ENCODE results near the gene CA10. TPM values are rescaled to one million over a fixed set of nuclear protein-coding genes. Genes with fewer than 3 reads are reported as not detected.

The CA10 gene
- total RNA-seq, 6 experiments from 2014 or later: not detected

DNA sequence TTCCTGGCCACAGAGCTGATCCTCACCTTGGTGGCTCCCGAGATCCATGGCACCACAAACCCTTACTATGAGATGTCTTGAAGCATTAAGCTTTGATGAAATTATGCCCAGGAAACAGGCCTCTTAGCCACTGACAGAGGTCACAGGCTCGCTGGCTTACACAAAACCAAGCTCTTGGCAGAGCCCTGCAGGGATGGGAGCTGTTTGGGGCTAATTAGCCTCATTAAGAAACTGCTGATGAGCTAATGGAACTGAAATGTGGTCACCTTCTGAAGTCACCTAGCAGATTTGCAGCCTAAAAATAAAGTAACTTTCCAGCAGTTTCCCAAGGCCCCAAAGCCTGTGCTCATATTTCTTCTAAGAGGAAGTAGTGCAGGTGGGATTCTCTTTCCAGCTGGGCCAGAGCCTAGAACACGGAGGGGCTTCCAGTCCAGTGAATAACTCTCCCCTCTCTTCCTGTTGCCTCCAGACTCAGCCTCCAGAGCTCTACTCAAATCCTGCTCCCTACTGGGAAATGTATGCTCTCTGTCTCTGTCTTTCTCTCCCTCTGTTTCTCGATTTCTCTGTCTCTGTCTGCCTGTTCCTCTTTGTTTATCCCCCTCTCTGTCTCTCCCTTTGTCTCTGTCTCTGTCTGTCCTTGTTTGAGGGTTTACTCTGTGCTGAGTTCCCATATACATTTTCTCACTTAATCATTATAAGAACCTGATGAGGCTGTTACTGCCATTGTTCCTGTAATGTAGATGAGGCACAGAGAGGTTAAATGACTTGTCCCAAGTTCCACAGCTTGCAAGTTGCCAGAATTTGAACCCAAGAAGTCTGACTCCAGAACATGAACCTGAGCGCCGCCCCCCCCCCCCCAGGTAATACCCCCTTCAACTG is 338.9 kb downstream of the CA10 start:
- intact Hi-C loops (cut with DNase I): no loop called here
- H3K4me3 ChIP-seq: no peak overlapping the region
- no peak for DNase-seq
- WGBS (ENCODE audit: insufficient coverage, low coverage, low lambda C conversion rate, missing lambda C conversion rate): 38% methylated on average over 3 of the region's 6 CpGs
- no peak for TF ChIP-seq POLR2A (IDR thresholded peaks at IDR 0.05)
- no peaks in the 10 kb centered on the region for H3K36me3 ChIP-seq
- H3K27ac ChIP-seq: no peak overlapping the region
- H3K27me3 ChIP-seq: no peaks in the 10 kb centered on the region
- no peak for ATAC-seq
- H3K9me3 ChIP-seq: no peaks in the 10 kb centered on the region
- H3K4me1 ChIP-seq: no peaks in the 10 kb centered on the region

DNA sequence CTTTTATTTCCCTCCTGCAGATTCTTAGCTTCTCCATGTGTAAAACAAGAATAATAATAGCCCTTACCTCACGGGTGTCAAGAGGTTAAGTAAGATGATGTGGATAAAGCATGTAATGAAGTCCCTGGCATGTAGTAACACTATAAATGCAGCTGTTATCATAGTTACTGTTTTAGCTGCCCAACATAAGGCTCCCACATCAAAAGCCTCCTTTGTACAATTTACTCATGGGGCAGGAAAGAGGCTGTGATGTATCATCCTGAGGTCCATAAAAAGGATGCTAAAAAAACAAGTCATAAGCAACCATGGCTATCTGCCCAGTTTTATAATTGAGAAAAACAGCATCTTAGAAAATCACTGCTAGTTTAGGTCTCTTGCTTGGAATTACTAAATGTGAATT is 339.7 kb downstream of the CA10 start:
- H3K27ac ChIP-seq: no peak overlapping the region
- no peaks in the 10 kb centered on the region for H3K9me3 ChIP-seq
- intact Hi-C loops (cut with DNase I): no loop called here
- H3K4me3 ChIP-seq: no peak overlapping the region
- H3K36me3 ChIP-seq: no peaks in the 10 kb centered on the region
- whole genome bisulfite sequencing (ENCODE audit: insufficient coverage, low coverage, low lambda C conversion rate, missing lambda C conversion rate): 63% methylated on average over 1 of the region's 1 CpG
- H3K27me3 ChIP-seq: no peaks in the 10 kb centered on the region
- no peaks in the 10 kb centered on the region for H3K4me1 ChIP-seq
- TF ChIP-seq POLR2A (IDR thresholded peaks at IDR 0.05): no peak
- no peak for ATAC-seq
- DNase-seq: no peak

DNA sequence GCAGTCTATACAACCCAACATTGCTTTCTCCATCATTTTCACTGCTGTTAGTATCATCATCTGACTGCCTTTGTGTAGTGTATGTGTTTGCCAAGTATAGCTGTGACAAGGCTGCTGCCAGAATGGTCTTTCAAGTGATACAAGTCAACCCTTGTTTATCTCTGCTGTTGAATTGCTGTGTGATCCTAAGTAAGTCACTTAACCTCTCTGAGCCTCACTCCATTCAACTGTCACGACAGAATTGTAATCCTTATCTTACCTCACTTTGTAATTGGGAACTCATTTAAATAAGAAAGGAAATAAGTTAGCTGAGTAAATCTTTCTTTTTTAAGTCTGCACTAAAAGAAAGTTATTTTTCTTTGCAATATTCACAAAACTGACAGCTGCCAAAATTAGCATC is 340.6 kb downstream of the CA10 start:
- no peaks in the 10 kb centered on the region for H3K4me1 ChIP-seq
- no peaks in the 10 kb centered on the region for H3K36me3 ChIP-seq
- ATAC-seq: no peak
- intact Hi-C loops (cut with DNase I): no loop called here
- DNase-seq: no peak
- no peaks in the 10 kb centered on the region for H3K27me3 ChIP-seq
- H3K9me3 ChIP-seq: no peaks in the 10 kb centered on the region
- 39% methylated on average over 1 of the region's 1 CpG for WGBS (ENCODE audit: insufficient coverage, low coverage, low lambda C conversion rate, missing lambda C conversion rate)
- no peak overlapping the region for H3K27ac ChIP-seq
- no peak for TF ChIP-seq POLR2A (IDR thresholded peaks at IDR 0.05)
- TF ChIP-seq, protein P1, sequence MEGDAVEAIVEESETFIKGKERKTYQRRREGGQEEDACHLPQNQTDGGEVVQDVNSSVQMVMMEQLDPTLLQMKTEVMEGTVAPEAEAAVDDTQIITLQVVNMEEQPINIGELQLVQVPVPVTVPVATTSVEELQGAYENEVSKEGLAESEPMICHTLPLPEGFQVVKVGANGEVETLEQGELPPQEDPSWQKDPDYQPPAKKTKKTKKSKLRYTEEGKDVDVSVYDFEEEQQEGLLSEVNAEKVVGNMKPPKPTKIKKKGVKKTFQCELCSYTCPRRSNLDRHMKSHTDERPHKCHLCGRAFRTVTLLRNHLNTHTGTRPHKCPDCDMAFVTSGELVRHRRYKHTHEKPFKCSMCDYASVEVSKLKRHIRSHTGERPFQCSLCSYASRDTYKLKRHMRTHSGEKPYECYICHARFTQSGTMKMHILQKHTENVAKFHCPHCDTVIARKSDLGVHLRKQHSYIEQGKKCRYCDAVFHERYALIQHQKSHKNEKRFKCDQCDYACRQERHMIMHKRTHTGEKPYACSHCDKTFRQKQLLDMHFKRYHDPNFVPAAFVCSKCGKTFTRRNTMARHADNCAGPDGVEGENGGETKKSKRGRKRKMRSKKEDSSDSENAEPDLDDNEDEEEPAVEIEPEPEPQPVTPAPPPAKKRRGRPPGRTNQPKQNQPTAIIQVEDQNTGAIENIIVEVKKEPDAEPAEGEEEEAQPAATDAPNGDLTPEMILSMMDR (IDR thresholded peaks at IDR 0.05): no peak
- H3K4me3 ChIP-seq: no peak overlapping the region

DNA sequence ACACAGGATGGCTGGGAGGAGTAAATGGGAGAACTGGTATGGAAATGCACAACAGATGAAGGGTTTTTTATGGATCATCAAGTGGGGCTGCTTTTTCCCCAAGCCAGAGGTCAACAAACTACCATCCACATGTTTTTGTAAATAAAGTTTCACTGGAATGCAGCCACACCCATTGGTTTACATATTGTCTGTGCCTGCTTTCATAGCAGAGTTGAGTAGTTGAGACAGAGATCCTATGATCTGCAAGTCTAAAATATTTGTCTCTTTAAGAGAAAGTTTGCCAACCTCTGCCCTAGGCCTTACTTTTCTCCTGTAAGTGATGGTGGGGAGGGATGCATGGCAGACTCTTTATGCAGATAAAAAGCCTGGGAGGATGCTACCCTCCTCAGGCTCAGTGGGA is 341.4 kb downstream of the CA10 start:
- no peak overlapping the region for H3K27ac ChIP-seq
- TF ChIP-seq, protein P1 (IDR thresholded peaks at IDR 0.05): no peak
- TF ChIP-seq POLR2A (IDR thresholded peaks at IDR 0.05): no peak
- no peak overlapping the region for H3K4me3 ChIP-seq
- H3K4me1 ChIP-seq: no peaks in the 10 kb centered on the region
- no peaks in the 10 kb centered on the region for H3K9me3 ChIP-seq
- intact Hi-C loops (cut with DNase I): no loop called here
- H3K36me3 ChIP-seq: no peaks in the 10 kb centered on the region
- DNase-seq (no peak), ATAC-seq (no peak)
- no peaks in the 10 kb centered on the region for H3K27me3 ChIP-seq

DNA sequence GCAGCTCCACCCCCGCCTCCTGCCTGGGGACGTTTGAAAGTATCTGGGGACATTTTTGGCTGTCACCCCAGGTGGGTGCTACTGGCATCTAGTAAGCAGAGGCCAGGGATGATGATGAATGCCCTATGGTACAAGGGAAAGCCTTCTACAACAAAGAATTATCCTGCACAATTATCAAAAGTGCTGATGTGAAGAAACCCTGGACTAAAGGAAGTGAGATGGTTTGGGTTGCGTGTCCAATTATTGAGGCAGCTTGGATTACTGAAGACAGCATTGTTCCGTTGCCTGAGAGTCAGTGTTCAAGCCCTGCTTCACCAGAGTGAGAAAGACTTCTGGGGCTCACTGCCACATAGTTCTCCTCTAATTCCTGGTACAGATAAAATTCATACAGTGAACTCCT is 343.4 kb downstream of the CA10 start:
- Histone ChIP-seq H3K27ac (no peak overlapping the region), H3K4me3 (no peak overlapping the region), H3K27me3 (no peaks in the 10 kb centered on the region), H3K4me1 (no peaks in the 10 kb centered on the region), H3K9me3 (no peaks in the 10 kb centered on the region), H3K36me3 (no peaks in the 10 kb centered on the region)
- TF ChIP-seq, protein P1 (IDR thresholded peaks at IDR 0.05): no peak
- TF ChIP-seq POLR2A (IDR thresholded peaks at IDR 0.05): no peak
- intact Hi-C loops (cut with DNase I): no loop called here
- WGBS (ENCODE audit: insufficient coverage, low coverage, low lambda C conversion rate, missing lambda C conversion rate): 20% methylated on average over 2 of the region's 4 CpGs
- DNase-seq (no peak), ATAC-seq (no peak)

Data from right lobe of liver (tissue), 6 donors.